Stimulated activated CD4-positive, alpha-beta T cell treated with anti-CD3 and anti-CD28 coated beads, Interleukin-1b, Interleukin-23, amount 100 ng/mL, for 24 hours (primary cell): ENCODE data around the gene WNT10A.

Experiments used
- DNase-seq, 4 experiments: peaks; one replicate each; pipeline ENCODE4 v3.0.0-alpha.2; 2020; ENCODE audit warnings: low read depth in 4 of 4, low spot score in 1 of 4

Gene WNT10A

GRCh38 chr2:218857371-218858137 lies 23.1 kb upstream of the WNT10A start:
- DNase-seq = no peak

- DNase-seq = no peak
Measured at GRCh38 chr2:218858138-218858445, 22.6 kb upstream of the WNT10A start.

GRCh38 chr2:218858671-218859555 lies 21.7 kb upstream of the WNT10A start:
- DNase-seq = no peak

DNA sequence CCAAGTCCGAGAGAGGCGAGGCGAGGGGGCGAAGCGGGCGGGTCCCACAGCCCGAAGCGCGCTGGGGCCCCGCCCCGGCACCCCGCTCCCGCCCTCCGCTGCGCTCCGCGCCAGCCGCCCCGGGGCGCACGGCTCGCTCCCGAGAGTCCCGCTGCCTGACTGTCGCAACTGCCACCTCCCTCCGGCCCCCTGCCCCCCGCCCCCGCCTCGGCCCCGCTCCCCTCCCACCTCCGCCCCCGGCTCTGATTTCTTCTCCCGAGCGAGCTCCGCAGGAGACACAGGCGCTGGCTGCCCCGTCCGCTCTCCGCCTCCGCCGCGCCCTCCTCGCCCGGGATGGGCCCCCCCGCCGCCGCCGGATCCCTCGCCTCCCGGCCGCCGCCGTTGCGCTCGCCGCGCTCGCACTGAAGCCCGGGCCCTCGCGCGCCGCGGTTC lies 21.1 kb upstream of the WNT10A start, which contains the start of gene WNT6:
TSS of gene WNT6 (plus strand) at position 250 of the 432 bp plus-strand sequence. CDS start 233 bp downstream, outside the sequence.
- no peak for DNase-seq

GRCh38 chr2:218859988-218860831 lies 20.4 kb upstream of the WNT10A start:
- DNase-seq = no peak

DNA sequence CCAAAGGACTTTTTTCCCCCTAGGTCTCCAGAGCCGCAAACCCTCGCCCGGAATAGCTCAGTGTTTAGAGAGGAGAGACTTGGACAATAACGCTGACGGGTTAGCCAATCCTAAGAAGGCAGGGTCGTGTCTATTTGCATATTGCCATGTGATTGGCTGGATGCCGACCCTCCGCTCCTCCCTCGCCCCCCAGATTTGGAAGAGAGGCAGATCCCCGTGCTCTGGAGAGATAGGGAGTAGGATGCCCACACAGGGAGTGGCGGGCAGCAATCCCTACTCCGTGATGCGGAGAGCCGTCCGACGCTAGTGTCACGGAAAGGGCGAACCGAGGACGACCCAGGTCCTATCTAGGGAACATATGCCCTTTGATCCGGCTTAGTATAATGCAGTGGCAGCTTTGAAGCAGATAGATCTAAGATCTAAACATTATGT lies 19.7 kb upstream of the WNT10A start:
- DNase-seq = no peak

DNA sequence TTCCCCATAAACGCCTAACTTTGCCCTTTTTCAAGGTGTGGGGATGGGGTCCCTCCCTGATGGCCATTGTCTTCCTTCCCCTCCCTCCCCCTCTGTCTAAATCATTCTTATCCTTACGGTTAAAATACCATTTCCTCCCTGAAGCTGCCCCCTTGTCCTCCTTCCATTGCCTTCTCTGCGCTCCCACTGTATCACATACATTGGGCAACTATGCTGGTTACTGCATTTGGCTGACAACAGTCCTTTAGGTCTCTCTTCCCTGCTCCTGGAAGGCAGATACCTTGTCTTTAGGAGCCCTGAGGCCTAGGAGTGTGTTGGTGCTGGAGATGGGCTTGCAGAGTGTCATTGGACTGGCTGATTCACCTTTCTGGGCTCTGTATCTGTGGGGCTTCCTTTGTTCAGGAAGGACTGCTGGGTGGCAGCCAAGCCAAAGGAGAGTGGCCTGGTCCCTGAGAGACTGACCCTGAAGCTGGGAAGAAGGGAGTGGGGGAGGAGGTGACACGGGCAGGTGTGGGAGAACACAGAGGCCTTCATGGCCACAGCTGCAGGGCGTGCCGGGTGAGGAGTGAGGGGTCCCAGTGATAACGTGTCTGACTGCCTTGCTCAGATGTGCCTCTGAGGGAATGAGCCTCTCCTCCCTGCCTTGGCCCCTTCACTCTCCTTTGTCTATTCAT lies 18.9 kb upstream of the WNT10A start:
- no peak for DNase-seq

- no peak for DNase-seq
Measured at GRCh38 chr2:218863021-218863520, 17.6 kb upstream of the WNT10A start.

- no peak for DNase-seq
Measured at GRCh38 chr2:218865396-218865795, 15.3 kb upstream of the WNT10A start.

DNA sequence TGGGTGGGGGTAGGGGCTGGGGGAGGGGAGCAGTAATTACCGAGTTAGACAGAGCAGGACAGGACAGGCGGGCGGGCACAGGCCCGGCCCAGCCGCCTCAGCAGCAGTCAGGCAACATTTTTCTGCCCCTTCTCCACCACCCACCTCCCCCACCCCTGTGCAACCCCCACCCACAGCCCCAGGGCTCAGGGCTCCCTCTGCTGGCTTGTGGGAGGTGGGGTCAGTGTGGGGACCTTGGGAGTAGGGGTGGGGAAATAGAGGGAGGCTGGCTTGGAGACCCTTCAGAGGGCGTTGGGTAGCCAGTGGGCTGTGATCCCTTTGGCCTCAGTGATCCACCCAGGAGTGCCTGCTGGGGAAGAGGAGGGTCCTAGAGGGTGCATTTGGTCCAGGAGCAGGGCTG lies 14.7 kb upstream of the WNT10A start:
- no peak for DNase-seq

- DNase-seq = no peak
Measured at GRCh38 chr2:218867900-218868299, 12.8 kb upstream of the WNT10A start.

GRCh38 chr2:218869064-218869463 lies 11.6 kb upstream of the WNT10A start:
- no peak for DNase-seq

DNA sequence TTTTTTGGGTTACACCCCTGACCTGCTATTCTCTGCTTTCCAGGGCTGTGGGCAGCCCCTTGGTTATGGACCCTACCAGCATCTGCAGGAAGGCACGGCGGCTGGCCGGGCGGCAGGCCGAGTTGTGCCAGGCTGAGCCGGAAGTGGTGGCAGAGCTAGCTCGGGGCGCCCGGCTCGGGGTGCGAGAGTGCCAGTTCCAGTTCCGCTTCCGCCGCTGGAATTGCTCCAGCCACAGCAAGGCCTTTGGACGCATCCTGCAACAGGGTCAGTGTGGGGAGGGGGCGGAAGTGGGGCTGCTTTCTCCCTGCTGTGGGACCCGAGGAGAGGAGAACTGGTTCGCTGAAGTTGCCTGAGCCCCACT lies 9.7 kb upstream of the WNT10A start:
- no peak for DNase-seq

DNA sequence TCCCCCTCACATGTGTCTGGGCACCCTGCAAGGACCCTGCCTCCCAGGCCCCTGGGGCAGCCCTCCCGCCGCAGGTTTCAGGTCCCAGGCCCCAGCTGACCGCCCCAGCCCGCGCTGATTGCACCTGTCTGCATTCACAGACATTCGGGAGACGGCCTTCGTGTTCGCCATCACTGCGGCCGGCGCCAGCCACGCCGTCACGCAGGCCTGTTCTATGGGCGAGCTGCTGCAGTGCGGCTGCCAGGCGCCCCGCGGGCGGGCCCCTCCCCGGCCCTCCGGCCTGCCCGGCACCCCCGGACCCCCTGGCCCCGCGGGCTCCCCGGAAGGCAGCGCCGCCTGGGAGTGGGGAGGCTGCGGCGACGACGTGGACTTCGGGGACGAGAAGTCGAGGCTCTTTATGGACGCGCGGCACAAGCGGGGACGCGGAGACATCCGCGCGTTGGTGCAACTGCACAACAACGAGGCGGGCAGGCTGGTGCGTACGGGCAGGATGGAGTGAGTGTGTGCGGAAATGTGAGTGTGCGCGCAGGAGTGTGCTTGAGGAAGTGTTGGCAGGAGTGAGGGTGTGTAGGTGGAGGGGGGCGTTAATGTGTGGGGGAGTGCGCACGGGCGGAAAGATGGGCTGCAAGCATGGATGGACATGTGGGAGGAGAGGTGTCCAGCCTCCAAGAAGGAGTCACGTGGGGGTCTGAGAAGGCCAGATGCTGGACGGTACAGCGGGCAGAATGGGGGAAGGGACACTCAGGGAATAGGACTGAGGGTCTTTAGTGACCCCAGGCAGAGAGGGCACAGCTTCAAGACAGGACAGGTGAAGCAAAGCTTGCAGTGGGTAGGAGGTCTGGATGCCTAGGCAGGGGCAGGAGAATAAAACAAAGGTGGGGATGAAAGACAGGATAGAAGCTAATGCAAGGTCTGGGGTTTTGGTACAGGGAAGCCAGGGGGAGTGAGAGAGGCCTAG lies 9.0 kb upstream of the WNT10A start:
- no peak for DNase-seq

DNA sequence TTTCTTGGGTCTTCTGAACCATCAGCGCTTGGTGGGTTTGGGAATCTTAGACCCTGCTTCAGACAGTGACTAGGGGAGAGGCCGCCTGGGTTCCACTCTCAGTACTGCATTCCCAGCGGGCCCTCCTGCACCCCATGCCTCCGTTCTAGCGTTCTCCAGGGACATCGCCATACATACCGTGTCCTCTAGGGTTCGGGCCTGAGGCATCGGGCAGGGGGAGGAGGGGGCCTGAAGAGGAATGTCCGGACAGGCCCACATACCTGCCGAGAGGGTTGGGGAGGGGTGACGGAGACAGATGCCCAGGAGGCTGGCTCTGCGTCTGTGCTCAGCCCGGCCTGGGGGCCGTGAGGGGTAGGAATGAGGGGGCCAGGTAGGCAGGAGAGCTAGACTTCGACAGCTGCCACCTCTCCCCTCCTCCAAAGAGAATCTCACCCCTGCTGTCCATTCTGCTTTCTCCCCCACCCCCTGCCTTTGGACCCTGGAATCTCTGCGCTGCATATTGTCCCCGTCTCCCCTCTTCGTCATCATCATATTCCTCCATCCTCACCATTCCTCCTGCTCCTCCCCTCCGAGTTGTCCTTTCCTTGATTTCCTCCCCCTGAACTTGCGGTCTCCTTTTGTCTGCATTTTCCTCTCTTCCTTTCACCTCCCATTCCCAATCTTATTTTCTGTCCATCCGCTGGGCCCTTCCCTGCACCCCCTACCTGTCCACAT lies 7.8 kb upstream of the WNT10A start:
- no peak for DNase-seq

DNA sequence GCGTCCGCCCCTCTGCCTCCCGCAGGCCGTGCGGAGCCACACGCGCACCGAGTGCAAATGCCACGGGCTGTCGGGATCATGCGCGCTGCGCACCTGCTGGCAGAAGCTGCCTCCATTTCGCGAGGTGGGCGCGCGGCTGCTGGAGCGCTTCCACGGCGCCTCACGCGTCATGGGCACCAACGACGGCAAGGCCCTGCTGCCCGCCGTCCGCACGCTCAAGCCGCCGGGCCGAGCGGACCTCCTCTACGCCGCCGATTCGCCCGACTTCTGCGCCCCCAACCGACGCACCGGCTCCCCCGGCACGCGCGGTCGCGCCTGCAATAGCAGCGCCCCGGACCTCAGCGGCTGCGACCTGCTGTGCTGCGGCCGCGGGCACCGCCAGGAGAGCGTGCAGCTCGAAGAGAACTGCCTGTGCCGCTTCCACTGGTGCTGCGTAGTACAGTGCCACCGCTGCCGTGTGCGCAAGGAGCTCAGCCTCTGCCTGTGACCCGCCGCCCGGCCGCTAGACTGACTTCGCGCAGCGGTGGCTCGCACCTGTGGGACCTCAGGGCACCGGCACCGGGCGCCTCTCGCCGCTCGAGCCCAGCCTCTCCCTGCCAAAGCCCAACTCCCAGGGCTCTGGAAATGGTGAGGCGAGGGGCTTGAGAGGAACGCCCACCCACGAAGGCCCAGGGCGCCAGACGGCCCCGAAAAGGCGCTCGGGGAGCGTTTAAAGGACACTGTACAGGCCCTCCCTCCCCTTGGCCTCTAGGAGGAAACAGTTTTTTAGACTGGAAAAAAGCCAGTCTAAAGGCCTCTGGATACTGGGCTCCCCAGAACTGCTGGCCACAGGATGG lies 7.1 kb upstream of the WNT10A start:
- no peak for DNase-seq

DNA sequence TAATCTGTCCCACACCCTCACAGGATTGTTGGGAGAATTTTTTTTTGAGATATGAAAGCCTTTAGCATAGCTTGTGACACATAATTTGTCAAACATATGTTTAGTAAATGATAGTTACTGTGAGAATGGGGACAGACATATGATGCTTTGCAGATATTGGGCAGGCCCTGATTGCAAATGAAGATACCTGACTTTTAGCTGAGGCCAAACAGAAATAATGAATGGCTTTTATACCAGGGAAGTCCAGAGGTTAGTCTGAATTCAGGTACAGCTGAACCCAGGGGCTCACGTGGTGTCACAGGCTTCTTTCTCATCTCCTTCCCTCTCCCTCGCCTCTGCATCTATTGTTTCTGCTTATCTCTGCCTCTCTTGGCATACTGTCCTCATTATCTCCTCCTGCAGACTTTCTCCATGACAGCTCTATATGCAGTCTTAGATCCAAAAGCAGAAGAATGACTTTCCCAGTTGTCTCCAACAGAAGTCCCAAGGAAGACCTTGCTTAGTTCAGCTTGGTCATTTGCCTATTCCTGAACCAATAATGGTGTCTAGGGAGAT lies 4.9 kb upstream of the WNT10A start:
- no peak for DNase-seq
